ENCODE results near the gene RFX1. TPM values are rescaled to one million over a fixed set of nuclear protein-coding genes. Genes with fewer than 3 reads are reported as not detected.

Gene RFX1
- total RNA-seq, 4 donors from 2014 or later = 2.9 to 8.9 (median 4.5) TPM

- Histone ChIP-seq H3K4me3 (no peak overlapping the region), H3K36me3 (peaks cover 0 to 49% (median 40%) of the 10 kb centered on the region in 4 donors), H3K27ac (replicated peaks in 1 of 4) (no peak overlapping the region), H3K9me3 (peaks cover 0 to 1% (median 0%) of the 10 kb centered on the region in 4 donors), H3K4me1 (peaks cover 0 to 7% (median 2%) of the 10 kb centered on the region in 4 donors), H3K27me3 (no peaks in the 10 kb centered on the region)
- TF ChIP-seq CTCF (IDR thresholded peaks at IDR 0.05) (no peak), POLR2AphosphoS5 (IDR thresholded peaks at IDR 0.05) (no peak), POLR2A (IDR thresholded peaks at IDR 0.05; ENCODE audit: low read depth) (no peak), EP300 (IDR thresholded peaks at IDR 0.05) (no peak)
- no peak for DNase-seq (ENCODE audit: extremely low spot score)
- WGBS = 90% methylated on average over 21 of the region's 22 CpGs
- intact Hi-C loops (cut with DNase I) = no loop called here
Measured at GRCh38 chr19:13993590-13994300, 12.4 kb downstream of the RFX1 start.

GRCh38 chr19:13992025-13992424 is 14.1 kb downstream of the RFX1 start:
- H3K27me3 ChIP-seq = no peaks in the 10 kb centered on the region
- no peak overlapping the region for H3K4me3 ChIP-seq
- no peaks in the 10 kb centered on the region for H3K9me3 ChIP-seq
- intact Hi-C loops (cut with DNase I) = no loop called here
- H3K36me3 ChIP-seq = peaks cover 0 to 39% (median 38%) of the 10 kb centered on the region in 4 donors
- no peak overlapping the region for H3K27ac ChIP-seq (replicated peaks in 1 of 4)
- no peak for DNase-seq (ENCODE audit: extremely low spot score)
- 89% methylated on average over 4 of the region's 7 CpGs for WGBS
- TF ChIP-seq CTCF (IDR thresholded peaks at IDR 0.05) = no peak
- TF ChIP-seq EP300 (IDR thresholded peaks at IDR 0.05) = no peak
- TF ChIP-seq POLR2AphosphoS5 (IDR thresholded peaks at IDR 0.05) = no peak
- no peak for TF ChIP-seq POLR2A (IDR thresholded peaks at IDR 0.05; ENCODE audit: low read depth)
- H3K4me1 ChIP-seq = peaks cover 7 to 16% (median 14%) of the 10 kb centered on the region in 4 donors

- DNase-seq (ENCODE audit: extremely low spot score) = no peak
- Histone ChIP-seq H3K27me3 (no peaks in the 10 kb centered on the region), H3K36me3 (peaks cover 0 to 37% (median 30%) of the 10 kb centered on the region in 4 donors), H3K4me1 (peaks cover 22 to 31% (median 27%) of the 10 kb centered on the region in 4 donors), H3K27ac (replicated peaks in 1 of 4) (no peak overlapping the region), H3K4me3 (no peak overlapping the region), H3K9me3 (no peaks in the 10 kb centered on the region)
- intact Hi-C loops (cut with DNase I) = no loop called here
- 92% methylated on average over 8 of the region's 8 CpGs for WGBS
- TF ChIP-seq POLR2A (IDR thresholded peaks at IDR 0.05; ENCODE audit: low read depth) (no peak), CTCF (IDR thresholded peaks at IDR 0.05) (no peak)
Measured at GRCh38 chr19:13990085-13990484, 16.0 kb downstream of the RFX1 start.

GRCh38 chr19:13989487-13989886 is 16.6 kb downstream of the RFX1 start:
- Histone ChIP-seq H3K27me3 (no peaks in the 10 kb centered on the region), H3K27ac (replicated peaks in 1 of 4) (no peak overlapping the region), H3K4me3 (no peak overlapping the region), H3K9me3 (no peaks in the 10 kb centered on the region), H3K36me3 (peaks cover 0 to 37% (median 29%) of the 10 kb centered on the region in 4 donors), H3K4me1 (peaks cover 22 to 31% (median 25%) of the 10 kb centered on the region in 4 donors)
- 83% methylated on average over 7 of the region's 7 CpGs for WGBS
- intact Hi-C loops (cut with DNase I) = no loop called here
- TF ChIP-seq CTCF (IDR thresholded peaks at IDR 0.05) (no peak), POLR2AphosphoS5 (IDR thresholded peaks at IDR 0.05) (no peak), EP300 (IDR thresholded peaks at IDR 0.05) (no peak), POLR2A (IDR thresholded peaks at IDR 0.05; ENCODE audit: low read depth) (no peak)
- DNase-seq (ENCODE audit: extremely low spot score) = no peak

Data from esophagus muscularis mucosa (tissue), 4 donors.